NCI-H1092 (cell line): Measurements from ENCODE around the gene INAFM2.

ENCODE experiments used
- DNase-seq: peaks from one replicate; lab custom pipeline; 2025; lab: John Stamatoyannopoulos, UW

Gene INAFM2

GRCh38 chr15:40328751-40329150, 5.3 kb downstream of the INAFM2 start:
- no peak for DNase-seq

GRCh38 chr15:40329804-40330203, 6.3 kb downstream of the INAFM2 start:
- no peak for DNase-seq

- peak; percentile 45 for DNase-seq
Measured at GRCh38 chr15:40330368-40330836, 6.9 kb downstream of the INAFM2 start.

GRCh38 chr15:40331026-40331425, 7.5 kb downstream of the INAFM2 start:
- DNase-seq: no peak

- DNase-seq: no peak
Measured at GRCh38 chr15:40331637-40332036, 8.1 kb downstream of the INAFM2 start.

- no peak for DNase-seq
Measured at GRCh38 chr15:40332113-40332781, 8.8 kb downstream of the INAFM2 start.

- no peak for DNase-seq
Measured at GRCh38 chr15:40333922-40334492, 10.5 kb downstream of the INAFM2 start.

- DNase-seq: no peak
Measured at GRCh38 chr15:40334541-40334940, 11.0 kb downstream of the INAFM2 start.

GRCh38 chr15:40334941-40335795, 11.7 kb downstream of the INAFM2 start:
- no peak for DNase-seq

GRCh38 chr15:40335938-40336743, 12.6 kb downstream of the INAFM2 start:
- no peak for DNase-seq

- no peak for DNase-seq
Measured at GRCh38 chr15:40336744-40337122, 13.2 kb downstream of the INAFM2 start.

- no peak for DNase-seq
Measured at GRCh38 chr15:40337597-40337996, 14.1 kb downstream of the INAFM2 start.

- DNase-seq: peak; percentile 60
Measured at GRCh38 chr15:40338041-40338657, 14.7 kb downstream of the INAFM2 start.

GRCh38 chr15:40338921-40339620, 15.6 kb downstream of the INAFM2 start:
- no peak for DNase-seq

- DNase-seq: no peak
Measured at GRCh38 chr15:40339621-40339945, 16.1 kb downstream of the INAFM2 start.

- peak; percentile 58 for DNase-seq
Measured at GRCh38 chr15:40340038-40340739, 16.7 kb downstream of the INAFM2 start.

GRCh38 chr15:40340740-40341400, 17.4 kb downstream of the INAFM2 start, which contains the start of gene CCDC9B:
TSS of gene CCDC9B (minus strand) at chr15:40340939. CDS start at chr15:40340819, 120 bp downstream.
- DNase-seq: peak; percentile 68

- no peak for DNase-seq
Measured at GRCh38 chr15:40342416-40343320, 19.2 kb downstream of the INAFM2 start.

GRCh38 chr15:40343512-40343911, 20.0 kb downstream of the INAFM2 start:
- no peak for DNase-seq
